Activated CD4-positive, alpha-beta T cell treated with anti-CD3 and anti-CD28 coated beads for 24 hours (primary cell): ENCODE results near the gene PRDX5.

Source experiments
- DNase-seq, 2 donors: peaks; one replicate each; pipeline ENCODE4 v3.0.0-alpha.2; 2020; ENCODE audit warnings: low read depth in 2 of 2

Gene PRDX5

GRCh38 chr11:64289002-64289564 lies 28.8 kb upstream of the PRDX5 start:
- no peak for DNase-seq

DNA sequence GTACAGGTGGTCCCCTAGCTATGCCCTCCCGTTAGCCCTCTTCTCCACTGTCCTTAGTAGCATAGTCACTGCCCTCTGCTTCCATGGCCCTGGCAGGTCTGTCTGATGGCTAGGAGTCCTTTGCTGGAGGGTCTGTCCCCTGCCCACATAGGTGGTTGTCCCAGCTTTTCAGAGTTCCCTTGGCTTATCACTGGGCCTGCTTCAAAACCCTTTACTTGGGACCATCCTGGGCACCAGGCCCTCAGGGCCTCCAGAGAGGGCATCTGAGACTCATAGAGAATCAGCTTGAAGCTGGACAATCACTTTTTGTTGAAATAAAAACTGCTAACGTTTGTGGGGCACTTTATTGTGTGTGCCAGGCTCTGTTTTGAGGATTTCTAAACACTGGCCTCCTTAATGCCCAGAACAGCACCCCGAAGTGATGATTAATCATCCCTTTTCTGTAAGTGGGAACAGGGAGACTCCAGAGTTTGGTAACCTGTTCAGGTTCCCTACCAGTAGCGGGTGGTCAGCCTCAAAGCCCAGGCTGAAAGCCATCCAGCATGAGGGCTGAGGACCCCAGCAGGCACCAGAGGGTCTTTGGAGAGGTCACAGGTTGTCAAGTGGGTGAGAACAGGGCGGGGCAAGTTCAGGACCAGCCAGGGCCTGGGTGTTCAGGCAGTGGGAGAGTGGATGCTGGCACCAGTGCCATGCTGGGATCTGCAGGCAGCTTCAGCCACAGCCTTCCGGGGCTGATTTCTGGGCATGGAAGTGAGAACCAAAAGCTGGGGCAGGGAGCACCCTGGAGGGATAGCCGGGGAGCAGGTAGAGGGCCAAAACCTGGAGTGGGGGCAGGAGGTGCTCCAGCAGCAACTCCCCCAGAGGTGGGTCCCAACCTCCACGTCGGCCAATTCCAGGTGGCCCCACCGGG lies 27.3 kb upstream of the PRDX5 start:
- DNase-seq = no peak

- DNase-seq = no peak
These were observed 26.6 kb upstream of the PRDX5 start, which contains the start of gene KCNK4 for GRCh38 chr11:64291262-64291751. Gene KCNK4 (plus strand): TSS chr11:64291302. CDS start chr11:64293019, 1,717 bp downstream.

GRCh38 chr11:64291752-64292459 lies 26.0 kb upstream of the PRDX5 start:
- DNase-seq = no peak

DNA sequence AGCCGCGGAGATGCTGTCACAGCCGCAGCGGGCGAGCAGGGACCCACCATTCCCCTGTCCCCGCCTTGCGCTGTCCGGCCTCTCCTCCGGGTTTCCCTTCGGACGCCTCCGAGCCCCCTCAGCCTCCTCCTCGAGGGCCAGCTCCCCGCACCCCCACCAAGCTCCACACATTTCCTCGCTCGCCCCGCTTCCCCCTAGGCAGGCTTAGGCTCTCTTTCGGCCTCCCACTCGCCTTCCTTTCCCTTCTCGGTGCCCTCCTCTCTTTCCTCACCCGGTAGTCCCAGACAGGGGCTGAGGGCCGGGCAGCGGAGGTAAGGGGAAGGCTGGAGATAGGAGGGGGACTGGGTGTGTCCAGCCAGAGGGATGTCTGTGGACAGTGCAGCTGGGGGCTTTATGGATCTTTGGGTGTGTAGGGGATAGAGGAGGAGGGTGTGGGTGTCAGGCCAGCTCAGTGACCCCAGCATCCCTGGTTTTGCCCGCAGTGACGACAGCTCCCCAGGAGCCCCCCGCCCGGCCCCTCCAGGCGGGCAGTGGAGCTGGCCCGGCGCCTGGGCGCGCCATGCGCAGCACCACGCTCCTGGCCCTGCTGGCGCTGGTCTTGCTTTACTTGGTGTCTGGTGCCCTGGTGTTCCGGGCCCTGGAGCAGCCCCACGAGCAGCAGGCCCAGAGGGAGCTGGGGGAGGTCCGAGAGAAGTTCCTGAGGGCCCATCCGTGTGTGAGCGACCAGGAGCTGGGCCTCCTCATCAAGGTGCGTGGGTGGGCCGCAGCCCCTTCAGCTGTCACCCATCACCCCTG lies 25.3 kb upstream of the PRDX5 start:
- no peak for DNase-seq

- no peak for DNase-seq
These were observed 23.1 kb upstream of the PRDX5 start for GRCh38 chr11:64294774-64295173.

DNA sequence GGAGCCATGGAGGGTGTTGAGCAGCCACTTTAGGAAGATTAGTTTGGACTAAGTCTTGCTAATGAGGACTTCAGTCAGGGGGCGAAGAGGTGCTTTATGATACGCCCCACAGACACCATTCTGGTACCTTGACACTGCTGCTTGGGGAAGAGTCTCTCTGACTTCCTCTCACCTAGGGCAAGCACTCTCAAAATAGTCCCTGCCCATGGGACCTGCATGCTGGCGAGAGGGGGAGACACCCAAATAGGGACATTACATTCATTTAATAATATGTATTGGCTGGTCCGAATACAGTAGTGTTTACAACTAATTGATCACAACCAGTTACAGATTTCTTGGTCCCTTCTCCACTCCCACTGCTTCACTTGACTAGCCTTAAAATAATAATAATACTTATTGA lies 22.2 kb upstream of the PRDX5 start:
- DNase-seq = no peak

- no peak for DNase-seq
These were observed 21.7 kb upstream of the PRDX5 start for GRCh38 chr11:64296236-64296635.

DNA sequence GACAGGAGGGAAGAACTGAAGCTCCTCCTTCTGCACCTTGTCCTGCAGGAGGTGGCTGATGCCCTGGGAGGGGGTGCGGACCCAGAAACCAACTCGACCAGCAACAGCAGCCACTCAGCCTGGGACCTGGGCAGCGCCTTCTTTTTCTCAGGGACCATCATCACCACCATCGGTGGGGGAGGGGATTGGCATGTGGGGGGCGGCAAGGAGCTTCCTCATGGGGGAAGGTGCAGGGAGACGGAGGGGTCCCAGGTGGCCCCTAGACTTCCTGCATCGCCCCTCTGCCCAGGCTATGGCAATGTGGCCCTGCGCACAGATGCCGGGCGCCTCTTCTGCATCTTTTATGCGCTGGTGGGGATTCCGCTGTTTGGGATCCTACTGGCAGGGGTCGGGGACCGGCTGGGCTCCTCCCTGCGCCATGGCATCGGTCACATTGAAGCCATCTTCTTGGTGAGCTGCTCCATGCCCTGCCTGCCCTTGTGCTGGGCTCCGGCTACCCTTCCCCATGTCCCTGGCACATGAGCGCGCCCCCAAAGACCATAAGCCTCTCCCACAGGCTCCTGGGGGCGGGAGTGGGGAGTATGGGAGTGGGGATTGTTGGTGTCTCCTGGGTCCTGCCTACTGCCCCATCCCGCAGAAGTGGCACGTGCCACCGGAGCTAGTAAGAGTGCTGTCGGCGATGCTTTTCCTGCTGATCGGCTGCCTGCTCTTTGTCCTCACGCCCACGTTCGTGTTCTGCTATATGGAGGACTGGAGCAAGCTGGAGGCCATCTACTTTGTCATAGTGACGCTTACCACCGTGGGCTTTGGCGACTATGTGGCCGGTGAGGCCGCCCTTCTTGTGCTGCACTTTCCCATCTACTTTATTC lies 20.9 kb upstream of the PRDX5 start:
- no peak for DNase-seq

DNA sequence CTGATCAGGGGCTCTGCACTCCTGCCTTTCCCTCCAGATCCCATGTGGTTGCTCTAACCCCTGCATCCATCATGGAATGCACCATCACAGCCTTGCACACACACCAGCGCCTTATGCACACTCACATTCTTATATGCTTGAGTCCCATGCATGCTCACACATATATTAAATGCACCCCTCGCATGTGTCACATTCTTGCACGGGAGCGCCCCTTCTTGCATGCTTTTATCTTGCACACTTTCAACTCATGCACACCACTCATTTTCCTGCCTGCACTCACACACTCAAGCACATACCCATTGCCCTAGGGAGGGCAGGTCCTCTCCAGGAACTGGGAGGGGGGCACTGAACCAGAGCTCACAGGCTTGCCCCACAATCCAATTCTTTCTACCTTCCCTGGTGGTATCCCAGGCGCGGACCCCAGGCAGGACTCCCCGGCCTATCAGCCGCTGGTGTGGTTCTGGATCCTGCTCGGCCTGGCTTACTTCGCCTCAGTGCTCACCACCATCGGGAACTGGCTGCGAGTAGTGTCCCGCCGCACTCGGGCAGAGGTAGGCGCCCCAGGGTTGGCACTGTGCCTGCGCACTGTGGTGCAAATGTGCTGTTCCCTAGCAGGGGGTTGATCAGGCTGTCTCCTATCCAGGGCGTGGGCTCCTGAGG lies 20.1 kb upstream of the PRDX5 start:
- DNase-seq = no peak

DNA sequence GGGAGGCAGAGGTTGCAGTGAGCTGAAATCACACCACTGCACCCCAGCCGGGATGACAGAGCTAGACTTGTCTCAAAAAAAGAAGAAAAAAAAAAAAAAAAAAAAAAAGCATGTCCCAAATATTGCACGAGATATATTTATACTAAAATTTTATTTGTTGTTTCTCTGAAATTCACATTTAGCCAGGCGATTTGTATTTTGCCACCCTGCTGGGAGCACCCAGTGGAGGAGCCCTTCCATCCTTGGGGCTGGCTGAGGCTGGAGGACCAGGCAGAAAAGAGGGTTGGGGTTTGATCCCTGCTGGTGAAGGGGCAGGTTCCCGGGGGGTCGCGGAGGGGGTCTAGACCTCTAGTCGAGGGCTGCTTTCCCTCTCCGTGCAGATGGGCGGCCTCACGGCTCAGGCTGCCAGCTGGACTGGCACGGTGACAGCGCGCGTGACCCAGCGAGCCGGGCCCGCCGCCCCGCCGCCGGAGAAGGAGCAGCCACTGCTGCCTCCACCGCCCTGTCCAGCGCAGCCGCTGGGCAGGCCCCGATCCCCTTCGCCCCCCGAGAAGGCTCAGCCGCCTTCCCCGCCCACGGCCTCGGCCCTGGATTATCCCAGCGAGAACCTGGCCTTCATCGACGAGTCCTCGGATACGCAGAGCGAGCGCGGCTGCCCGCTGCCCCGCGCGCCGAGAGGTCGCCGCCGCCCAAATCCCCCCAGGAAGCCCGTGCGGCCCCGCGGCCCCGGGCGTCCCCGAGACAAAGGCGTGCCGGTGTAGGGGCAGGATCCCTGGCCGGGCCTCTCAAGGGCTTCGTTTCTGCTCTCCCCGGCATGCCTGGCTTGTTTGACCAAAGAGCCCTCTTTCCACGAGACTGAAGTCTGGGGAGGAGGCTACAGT lies 18.7 kb upstream of the PRDX5 start:
- no peak for DNase-seq

DNA sequence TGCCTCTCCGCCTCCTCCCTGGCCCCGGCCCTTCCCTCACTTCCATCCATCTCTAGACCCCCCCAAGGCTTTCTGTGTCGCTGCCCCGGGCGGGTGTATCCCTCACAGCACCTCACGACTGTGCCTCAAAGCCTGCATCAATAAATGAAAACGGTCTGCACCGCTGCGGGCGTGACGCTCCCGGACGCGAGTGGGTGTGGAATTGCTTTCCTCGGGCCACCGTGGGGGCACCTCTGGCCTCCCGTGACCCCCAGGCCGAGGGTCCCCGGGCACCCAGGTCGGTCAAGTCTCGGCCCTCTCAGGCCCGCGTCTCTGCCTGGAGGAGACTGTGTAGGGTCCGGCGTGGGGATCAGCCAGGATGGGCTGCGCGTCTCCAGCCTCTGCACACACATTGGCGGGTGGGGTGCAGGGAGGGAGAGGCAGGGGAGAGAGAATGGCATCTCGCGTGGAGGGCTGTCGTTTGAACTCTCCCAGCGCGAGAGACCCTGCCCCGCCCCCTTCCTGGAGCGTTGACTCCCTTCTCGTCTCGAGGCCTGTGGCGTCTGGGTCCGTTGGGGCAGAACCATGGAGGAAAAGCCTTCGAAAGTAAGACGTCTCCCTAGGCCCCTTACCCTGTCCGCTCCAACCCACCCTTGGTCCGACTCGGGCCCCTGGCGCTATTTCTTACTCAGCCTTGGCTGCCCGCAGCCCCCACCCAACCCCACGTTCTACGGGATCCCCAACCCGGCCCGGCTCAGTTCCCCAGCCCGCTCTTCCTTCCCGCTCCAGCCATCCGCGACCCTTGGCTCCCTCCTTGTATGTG lies 17.9 kb upstream of the PRDX5 start, which contains the start of gene CATSPERZ:
CATSPERZ (plus strand) TSS at position 512 of the 802 bp plus-strand sequence; CDS start at position 565, 53 bp downstream.
- DNase-seq = no peak

DNA sequence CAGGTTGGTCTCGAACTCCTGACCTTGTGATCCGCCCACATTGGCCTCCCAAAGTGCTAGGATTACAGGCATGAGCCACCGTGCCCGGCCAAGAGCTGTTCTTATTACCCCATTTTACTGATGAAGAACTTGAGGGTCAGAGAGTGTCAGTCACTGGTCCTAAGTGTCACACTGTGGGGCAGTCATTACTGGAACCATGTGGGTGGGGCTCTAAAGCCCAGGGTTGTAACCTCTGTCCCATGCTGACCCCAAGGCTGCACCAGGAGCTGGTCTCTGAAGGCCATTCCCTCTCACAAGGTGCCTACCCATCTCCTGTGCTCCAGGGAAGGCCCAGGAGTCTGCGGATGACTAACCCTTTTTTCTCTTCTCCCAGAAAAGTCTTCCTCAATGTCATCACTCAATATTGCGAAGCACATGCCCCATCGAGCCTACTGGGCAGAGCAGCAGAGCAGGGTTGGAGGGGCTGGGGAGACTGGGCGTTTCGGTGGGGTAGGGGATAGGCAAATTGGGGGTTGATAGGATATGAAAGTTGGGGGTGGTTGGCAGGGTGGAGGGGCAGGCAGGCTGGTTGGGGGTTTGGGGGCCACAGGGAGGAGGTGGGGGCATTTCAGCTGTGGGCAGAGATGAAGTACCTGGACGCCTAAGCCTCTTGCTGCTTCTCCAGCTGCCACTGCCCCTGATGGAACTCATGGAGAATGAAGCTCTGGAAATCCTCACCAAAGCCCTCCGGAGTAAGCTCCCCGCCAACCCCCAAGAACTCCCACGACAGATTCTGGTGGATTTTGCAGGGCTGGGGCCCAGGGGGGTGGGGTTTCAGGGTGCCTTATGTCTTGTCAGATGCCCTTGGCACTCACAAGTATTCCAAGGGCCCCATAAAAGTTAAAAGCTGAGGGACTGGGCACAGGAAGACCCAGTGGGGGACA lies 14.6 kb upstream of the PRDX5 start:
- no peak for DNase-seq

GRCh38 chr11:64304032-64304315 lies 13.9 kb upstream of the PRDX5 start:
- no peak for DNase-seq

DNA sequence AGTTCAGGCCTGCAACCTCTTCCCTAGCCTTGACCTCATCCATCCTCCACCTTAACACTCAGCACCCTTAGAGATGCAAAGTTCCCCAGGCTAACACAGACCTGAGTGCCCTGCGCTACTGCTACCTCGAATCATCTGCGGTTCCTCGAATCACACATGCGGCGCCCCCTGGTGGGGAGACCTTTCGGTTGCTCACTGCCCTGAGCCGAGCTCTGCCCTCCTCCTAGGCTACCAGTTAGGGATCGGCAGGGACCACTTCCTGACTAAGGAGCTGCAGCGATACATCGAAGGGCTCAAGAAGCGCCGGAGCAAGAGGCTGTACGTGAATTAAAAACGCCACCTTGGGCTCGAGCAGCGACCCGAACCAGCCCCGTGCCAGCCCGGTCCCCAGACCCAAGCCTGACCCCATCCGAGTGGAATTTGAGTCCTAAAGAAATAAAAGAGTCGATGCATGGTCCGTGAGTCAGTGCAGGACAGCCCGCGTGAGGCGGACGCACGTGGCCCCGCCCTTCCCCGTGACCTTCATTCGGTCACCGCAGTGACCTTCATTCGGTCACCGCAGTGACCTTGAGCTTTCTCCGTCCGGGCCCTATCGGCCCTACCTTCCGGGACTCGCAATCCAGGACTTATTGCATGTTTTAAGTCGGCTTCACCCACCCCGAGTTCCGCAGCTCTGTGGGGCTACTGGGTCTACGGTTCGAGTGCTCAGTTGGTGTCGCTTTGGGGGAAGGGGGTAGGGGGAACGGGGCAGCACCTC lies 13.4 kb upstream of the PRDX5 start:
- DNase-seq = peak; percentile 93 to 98

DNA sequence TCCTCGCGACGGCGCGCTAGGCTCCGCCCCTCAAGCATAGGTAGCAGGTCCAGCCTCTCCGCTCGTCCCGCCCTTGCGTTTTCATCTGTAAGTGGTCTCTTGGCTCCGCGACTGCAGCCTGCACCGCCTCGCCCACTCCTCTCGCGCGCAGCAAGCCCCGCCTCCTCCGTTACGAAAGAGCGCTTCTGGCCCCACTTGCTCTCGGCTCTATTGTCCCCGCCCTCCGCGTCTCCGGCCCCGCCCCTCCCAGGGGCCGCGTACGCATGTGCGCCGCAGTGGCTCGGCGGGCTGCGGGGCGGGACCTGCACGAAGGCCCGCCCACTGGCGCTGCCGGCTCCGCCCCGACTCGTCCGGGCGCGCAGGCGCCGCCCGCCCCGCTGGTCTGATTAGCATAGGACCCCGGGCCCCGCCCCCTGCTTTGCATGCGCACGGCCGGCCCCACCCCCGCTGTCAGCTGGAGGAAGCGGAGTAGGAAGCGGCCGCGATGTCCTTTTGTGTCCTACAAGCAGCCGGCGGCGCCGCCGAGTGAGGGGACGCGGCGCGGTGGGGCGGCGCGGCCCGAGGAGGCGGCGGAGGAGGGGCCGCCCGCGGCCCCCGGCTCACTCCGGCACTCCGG lies 12.7 kb upstream of the PRDX5 start, which contains the start of gene ESRRA:
ESRRA (plus strand) TSS at position 450 of the 616 bp plus-strand sequence. CDS start 1,656 bp downstream, outside the sequence.
- peak; percentile 100 for DNase-seq
